Keratinocyte (primary cell): Measurements from ENCODE around the gene TXNL1. TPM values are rescaled to one million over a fixed set of nuclear protein-coding genes. Genes with fewer than 3 reads are reported as not detected.

ENCODE experiments used
- DNase-seq: peaks from one replicate; pipeline ENCODE4 v3.0.0-alpha.2; 2011; ENCODE audit warnings: low read depth, missing footprints, low spot score
- FAIRE-seq: peaks from 2 replicates; lab custom pipeline; 2011; peaks lifted over from hg19 to GRCh38; lab: Jason Lieb, UNC
- H2AFZ ChIP-seq: 2 replicates; pipeline ENCODE4 v1.6.0; 2012; ENCODE audit warnings: low read length, control low read depth, inconsistent platforms; ENCODE audit not compliant: control insufficient read depth
- H3K27ac ChIP-seq: 2 replicates; pipeline ENCODE4 v1.5.1; 2011; ENCODE audit warnings: low read length; ENCODE audit not compliant: control insufficient read depth, insufficient read depth
- H3K27me3 ChIP-seq: 3 replicates; pipeline ENCODE4 v1.6.0; 2011; ENCODE audit warnings: low read length; ENCODE audit not compliant: control insufficient read depth, insufficient read depth; ENCODE audit errors: extremely low read depth
- H3K36me3 ChIP-seq, 2 experiments: 2 replicates in 1 of 2; 3 replicates in 1 of 2; pipeline ENCODE4 v1.5.1; 2011; ENCODE audit warnings: low read length in 2 of 2, mild to moderate bottlenecking in 1 of 2; ENCODE audit not compliant: control insufficient read depth in 2 of 2, insufficient read depth in 2 of 2; ENCODE audit errors: extremely low read depth in 1 of 2
- H3K4me1 ChIP-seq: 3 replicates; pipeline ENCODE4 v1.5.1; 2011; ENCODE audit warnings: low read length; ENCODE audit not compliant: control insufficient read depth, insufficient read depth; ENCODE audit errors: extremely low read depth
- H3K4me2 ChIP-seq: 3 replicates; pipeline ENCODE4 v1.6.0; 2011; ENCODE audit warnings: low read depth, low read length; ENCODE audit not compliant: control insufficient read depth, insufficient read depth; ENCODE audit errors: extremely low read depth
- H3K4me3 ChIP-seq, 3 experiments: fragments of 200-600 bp in 1 of 3; sonication (generic) in 1 of 3; 2 replicates in 2 of 3; 3 replicates in 1 of 3; pipeline ENCODE4 v1.5.1; 2011 to 2016; ENCODE audit warnings: low read length in 3 of 3, mild to moderate bottlenecking in 3 of 3, control low read depth in 2 of 3, inconsistent platforms in 1 of 3, low read depth in 1 of 3, mixed read lengths in 1 of 3, mixed run types in 1 of 3, moderate library complexity in 1 of 3; ENCODE audit not compliant: control insufficient read depth in 2 of 3, insufficient read depth in 2 of 3; ENCODE audit errors: extremely low read depth in 1 of 3
- H3K79me2 ChIP-seq: 2 replicates; pipeline ENCODE4 v1.6.0; 2012; ENCODE audit warnings: low read length; ENCODE audit not compliant: control insufficient read depth, insufficient read depth
- H3K9ac ChIP-seq: 3 replicates; pipeline ENCODE4 v1.6.0; 2011; ENCODE audit warnings: low read length; ENCODE audit not compliant: control insufficient read depth, insufficient read depth; ENCODE audit errors: extremely low read depth
- H3K9me1 ChIP-seq: 3 replicates; pipeline ENCODE4 v1.6.0; 2011; ENCODE audit warnings: low read length; ENCODE audit not compliant: control insufficient read depth, insufficient read depth; ENCODE audit errors: extremely low read depth
- H3K9me3 ChIP-seq: 2 replicates; pipeline ENCODE4 v1.5.1; 2012; ENCODE audit warnings: low read depth, low read length; ENCODE audit not compliant: control insufficient read depth
- H4K20me1 ChIP-seq: 3 replicates; pipeline ENCODE4 v1.6.0; 2011; ENCODE audit warnings: low read length; ENCODE audit not compliant: control insufficient read depth, insufficient read depth; ENCODE audit errors: extremely low read depth
- EZH2 ChIP-seq: IDR thresholded peaks from one replicate; pipeline ENCODE4 v1.6.1; 2012; ENCODE audit warnings: inconsistent platforms, mild to moderate bottlenecking, low read length, moderate library complexity
- dilution Hi-C: fragments of 300-500 bp; cut with MboI; formaldehyde crosslinking; loops from one replicate; pipeline ENCODE4 v1.7.0; 2020; ENCODE audit warnings: low sequenced_read_pairs; ENCODE audit not compliant: extremely low pct_ligation_motif_present
- polyA plus RNA-seq, 5 experiments: library from polyadenylated mRNA; depleted of rRNA in 3 of 5; stranded (reverse) in 3 of 5; stranded (forward) in 1 of 5; unstranded in 1 of 5; fragments of >200 nt; gene quantifications; 1 replicate in 1 of 5; 2 replicates in 3 of 5; 3 replicates in 1 of 5; pipeline versions ENCODE4 v1.2.1 to v1.2.3, GENCODE V29; 2011 to 2012; ENCODE audit warnings: missing spikeins in 2 of 5, low read depth in 1 of 5, low replicate concordance in 1 of 5
- TF ChIP-seq, protein P1 (sequence below), 3 experiments: IDR thresholded peaks in 1 of 3; conservative IDR thresholded peaks in 1 of 3; optimal IDR thresholded peaks in 1 of 3; 2 replicates in 2 of 3; 3 replicates in 1 of 3; pipeline versions ENCODE3 to v1.5.1; 2011; ENCODE audit warnings: low read length in 3 of 3, mild to moderate bottlenecking in 3 of 3, moderate library complexity in 2 of 3, control low read depth in 1 of 3, inconsistent platforms in 1 of 3; ENCODE audit not compliant: insufficient read depth in 2 of 3; ENCODE audit errors: extremely low read depth in 1 of 3

TXNL1 gene
- polyA plus RNA-seq, 1 donor (not counting 4 experiments of a cell fraction or from before 2014, with no cell fraction given) = 92.5 TPM

- H3K36me3 ChIP-seq = no peaks in the 10 kb centered on the region
- H3K4me1 ChIP-seq = peaks cover 4% of the 10 kb centered on the region
- H3K4me2 ChIP-seq = no peak overlapping the region
- dilution Hi-C loops = no loop called here
- no peak overlapping the region for H3K9ac ChIP-seq
- H3K4me3 ChIP-seq = no peak overlapping the region
- no peak overlapping the region for H3K27ac ChIP-seq
- no peaks in the 10 kb centered on the region for H3K9me1 ChIP-seq
- H3K27me3 ChIP-seq = no peaks in the 10 kb centered on the region
- H3K9me3 ChIP-seq = no peaks in the 10 kb centered on the region
- no peak for FAIRE-seq
- H3K79me2 ChIP-seq = peaks cover under 1% of the 10 kb centered on the region
- H2AFZ ChIP-seq = no peak overlapping the region
- H4K20me1 ChIP-seq = no peaks in the 10 kb centered on the region
- TF ChIP-seq, protein P1, sequence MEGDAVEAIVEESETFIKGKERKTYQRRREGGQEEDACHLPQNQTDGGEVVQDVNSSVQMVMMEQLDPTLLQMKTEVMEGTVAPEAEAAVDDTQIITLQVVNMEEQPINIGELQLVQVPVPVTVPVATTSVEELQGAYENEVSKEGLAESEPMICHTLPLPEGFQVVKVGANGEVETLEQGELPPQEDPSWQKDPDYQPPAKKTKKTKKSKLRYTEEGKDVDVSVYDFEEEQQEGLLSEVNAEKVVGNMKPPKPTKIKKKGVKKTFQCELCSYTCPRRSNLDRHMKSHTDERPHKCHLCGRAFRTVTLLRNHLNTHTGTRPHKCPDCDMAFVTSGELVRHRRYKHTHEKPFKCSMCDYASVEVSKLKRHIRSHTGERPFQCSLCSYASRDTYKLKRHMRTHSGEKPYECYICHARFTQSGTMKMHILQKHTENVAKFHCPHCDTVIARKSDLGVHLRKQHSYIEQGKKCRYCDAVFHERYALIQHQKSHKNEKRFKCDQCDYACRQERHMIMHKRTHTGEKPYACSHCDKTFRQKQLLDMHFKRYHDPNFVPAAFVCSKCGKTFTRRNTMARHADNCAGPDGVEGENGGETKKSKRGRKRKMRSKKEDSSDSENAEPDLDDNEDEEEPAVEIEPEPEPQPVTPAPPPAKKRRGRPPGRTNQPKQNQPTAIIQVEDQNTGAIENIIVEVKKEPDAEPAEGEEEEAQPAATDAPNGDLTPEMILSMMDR (optimal IDR thresholded peaks at IDR 0.05 in 1 of 3, IDR thresholded peaks at IDR 0.05 in 1 of 3, conservative IDR thresholded peaks at IDR 0.05 in 1 of 3; ENCODE audit: extremely low read depth in 1 of 3, insufficient read depth in 2 of 3, low read length in 3 of 3) = no peak
- TF ChIP-seq EZH2 = no peak
- no peak for DNase-seq
Observed at GRCh38 chr18:56643381-56643780, 5.0 kb upstream of the TXNL1 start.

- Histone ChIP-seq H3K27me3 (no peaks in the 10 kb centered on the region), H3K36me3 (no peaks in the 10 kb centered on the region), H3K27ac (no peak overlapping the region), H3K79me2 (peaks cover 16% of the 10 kb centered on the region), H3K9ac (no peak overlapping the region), H3K4me1 (peaks cover 6% of the 10 kb centered on the region), H4K20me1 (no peaks in the 10 kb centered on the region), H3K4me2 (no peak overlapping the region), H3K4me3 (no peak overlapping the region), H3K9me3 (no peaks in the 10 kb centered on the region), H3K9me1 (no peaks in the 10 kb centered on the region), H2AFZ (no peak overlapping the region)
- no peak for DNase-seq
- FAIRE-seq = no peak
- TF ChIP-seq EZH2 = no peak
- TF ChIP-seq, protein P1 (optimal IDR thresholded peaks at IDR 0.05 in 1 of 3, IDR thresholded peaks at IDR 0.05 in 1 of 3, conservative IDR thresholded peaks at IDR 0.05 in 1 of 3; ENCODE audit: extremely low read depth in 1 of 3, insufficient read depth in 2 of 3, low read length in 3 of 3) = no peak
- dilution Hi-C loops = no loop called here
Observed at GRCh38 chr18:56641714-56642337, 3.4 kb upstream of the TXNL1 start.
